ENCODE data around the gene TMCO2. TPM values are rescaled to one million over a fixed set of nuclear protein-coding genes. Genes with fewer than 3 reads are reported as not detected.

TMCO2 gene
- total RNA-seq: not detected in 2 replicates

GRCh38 chr1:40247655-40248054 lies at the start of gene TMCO2:
TMCO2 (plus strand) TSS chr1:40247937; CDS start chr1:40247994, 57 bp downstream.

DNA sequence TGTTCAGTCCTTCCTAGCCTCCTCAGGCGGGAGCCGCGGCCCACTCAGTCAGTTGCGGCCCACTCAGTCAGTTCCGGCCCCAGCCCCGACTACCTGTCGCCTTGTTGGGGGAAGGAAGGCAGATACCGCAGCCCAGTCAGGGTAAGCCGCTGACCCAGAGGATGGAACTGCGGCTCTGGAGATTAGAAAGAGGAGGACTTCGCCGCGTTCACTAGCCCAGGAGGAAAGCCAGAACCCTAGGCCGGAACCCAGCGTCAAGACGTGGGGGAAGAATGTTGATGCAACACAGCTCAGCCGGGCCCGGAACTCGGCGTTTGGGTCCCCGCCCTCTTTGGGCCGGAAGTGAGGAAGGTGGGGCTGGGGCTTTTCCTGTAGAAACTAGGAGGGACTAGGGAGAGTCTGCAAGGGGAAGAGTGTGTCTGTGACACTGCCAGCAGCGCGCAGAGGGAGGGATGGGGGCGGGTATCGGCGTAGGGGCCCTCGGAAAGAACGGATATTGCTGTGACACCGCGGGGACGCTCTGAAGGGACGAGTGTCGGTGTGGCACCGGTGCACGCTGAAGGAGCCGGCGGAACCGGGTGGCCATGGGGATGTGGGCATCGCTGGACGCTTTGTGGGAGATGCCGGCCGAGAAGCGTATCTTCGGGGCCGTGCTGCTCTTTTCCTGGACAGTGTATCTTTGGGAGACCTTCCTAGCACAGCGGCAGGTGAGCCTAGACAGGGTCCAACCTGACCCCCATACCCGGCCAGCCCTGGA lies 10.1 kb downstream of the TMCO2 start, which contains the start of gene ZMPSTE24:
ZMPSTE24 (plus strand) TSS at position 549 of the 757 bp plus-strand sequence; CDS start at position 585, 36 bp downstream.

Other genes starting within 250 kb of the TMCO2 start
- 617 and 660 TPM in 2 replicates for gene CAP1, start 207.2 kb upstream of the TMCO2 start, total RNA-seq
- gene PPT1, start 150.7 kb upstream of the TMCO2 start, total RNA-seq: 74.7 and 75.0 TPM in 2 replicates
- 4.6 and 7.4 TPM in 2 replicates for gene RLF, start 86.5 kb upstream of the TMCO2 start, total RNA-seq
- 44.1 and 52.1 TPM in 2 replicates for gene ZMPSTE24, start 10.3 kb downstream of the TMCO2 start, total RNA-seq
- 0.53 and 3.5 TPM in 2 replicates for gene COL9A2, start 69.3 kb downstream of the TMCO2 start, total RNA-seq
- 21.3 and 22.9 TPM in 2 replicates for gene SMAP2, start 125.8 kb downstream of the TMCO2 start, total RNA-seq
- 2.0 and 3.4 TPM in 2 replicates for gene ZFP69B, start 202.5 kb downstream of the TMCO2 start, total RNA-seq
- 3.2 and 4.0 TPM in 2 replicates for gene ZFP69, start 229.4 kb downstream of the TMCO2 start, total RNA-seq

All from myometrial cell (primary cell).